Ramos (cell line): ENCODE measurements around the gene MCF2L2.

Source experiments
- in situ Hi-C: fragments of 300-500 bp; cut with MboI; formaldehyde crosslinking; loops from one replicate; pipeline ENCODE4 v1.14.3; 2022; ENCODE audit warnings: low sequenced_read_pairs; ENCODE audit not compliant: unreplicated experiment

The MCF2L2 gene

GRCh38 chr3:183341545-183342288, 86.7 kb downstream of the MCF2L2 start:
- in situ Hi-C loops: no loop called here

DNA sequence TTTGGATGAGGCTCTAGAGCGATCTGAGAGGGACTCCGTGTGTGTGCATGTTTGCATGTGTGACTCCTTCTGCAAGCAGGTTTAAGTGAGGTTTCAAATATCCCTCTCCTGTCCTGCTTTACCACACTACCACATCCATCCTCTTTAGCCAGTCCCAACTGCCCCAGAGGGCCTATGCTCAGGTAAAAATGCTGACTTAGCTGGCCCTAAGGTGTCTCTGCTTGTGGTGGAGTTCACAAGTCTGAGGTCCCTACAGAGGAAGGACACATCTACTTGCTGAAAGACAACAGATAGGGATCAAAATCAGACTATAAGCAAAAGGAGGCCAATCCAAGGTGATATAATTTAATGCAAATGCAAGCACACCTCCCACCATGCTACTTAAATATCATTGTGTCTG, 88.2 kb downstream of the MCF2L2 start:
- in situ Hi-C loops: no loop called here

DNA sequence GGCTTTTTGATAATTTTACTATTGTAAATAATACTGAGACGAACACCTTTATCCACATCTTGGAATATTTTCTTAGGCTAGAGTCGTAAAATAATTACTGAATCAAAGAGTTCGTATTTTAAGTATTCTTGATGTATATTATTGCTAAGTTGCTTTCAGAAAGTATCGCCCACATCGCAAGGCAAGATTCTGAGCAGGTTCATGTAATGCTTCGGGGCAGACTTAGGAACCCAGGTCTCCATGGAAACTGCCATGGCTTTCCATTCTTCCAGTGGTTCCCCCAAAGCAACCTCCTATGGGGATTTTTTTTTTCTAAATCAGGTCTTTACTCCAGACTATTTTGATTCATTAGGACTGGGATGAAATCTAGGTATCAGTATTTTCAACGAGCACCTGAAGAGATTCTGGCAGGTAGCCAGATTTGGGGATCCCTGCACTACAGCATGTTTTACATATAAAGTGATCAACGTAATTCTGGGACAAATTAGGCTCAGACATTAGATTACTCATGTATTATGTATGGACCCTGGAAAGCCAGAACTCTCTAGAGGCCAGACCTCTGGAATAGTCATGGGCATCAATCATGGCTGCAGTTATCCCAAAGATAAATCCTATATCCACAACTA, 88.8 kb downstream of the MCF2L2 start:
- in situ Hi-C loops: no loop called here

DNA sequence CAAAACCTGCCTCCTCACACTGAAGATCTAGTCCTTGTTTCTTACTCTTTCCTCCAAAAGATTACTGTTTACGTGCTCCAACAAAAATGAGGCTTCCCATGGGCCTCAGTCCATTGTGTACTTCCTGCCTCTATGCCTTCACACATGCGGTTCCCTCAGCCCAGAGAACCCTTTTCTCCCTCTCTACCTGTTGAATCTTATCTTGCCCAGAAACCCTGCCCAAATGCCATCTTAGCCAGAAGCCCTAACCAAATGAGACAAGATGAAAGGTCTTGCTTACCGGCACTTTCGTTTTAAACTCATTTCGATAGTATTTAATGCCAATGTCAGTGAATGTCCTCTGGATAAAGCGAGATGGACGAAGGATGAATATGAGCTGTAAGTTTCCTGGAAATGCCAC, 89.9 kb downstream of the MCF2L2 start:
- in situ Hi-C loops: no loop called here

- in situ Hi-C loops: no loop called here
Observed at GRCh38 chr3:183332487-183332886, 95.9 kb downstream of the MCF2L2 start.

GRCh38 chr3:183331498-183331897, 96.9 kb downstream of the MCF2L2 start:
- in situ Hi-C loops: no loop called here

- in situ Hi-C loops: no loop called here
Observed at GRCh38 chr3:183330881-183331280, 97.5 kb downstream of the MCF2L2 start.

DNA sequence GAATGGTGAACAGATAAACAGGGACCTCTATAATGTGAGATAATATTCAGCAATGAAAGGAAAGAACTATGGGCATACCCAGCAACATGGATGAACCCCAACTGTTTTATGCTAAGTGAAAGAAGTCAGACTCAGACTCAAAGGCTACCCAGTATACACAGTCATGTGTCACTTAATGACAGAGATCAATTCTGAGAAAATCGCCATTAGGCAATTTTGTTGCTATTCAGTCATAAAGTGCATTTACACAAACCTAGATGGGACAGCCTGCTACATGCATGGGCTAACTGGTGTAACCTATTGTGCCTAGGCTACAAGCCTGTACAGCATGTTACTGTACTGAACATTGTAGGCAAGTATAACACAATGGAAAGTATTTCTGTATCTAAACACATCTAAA, 98.9 kb downstream of the MCF2L2 start:
- in situ Hi-C loops: no loop called here

DNA sequence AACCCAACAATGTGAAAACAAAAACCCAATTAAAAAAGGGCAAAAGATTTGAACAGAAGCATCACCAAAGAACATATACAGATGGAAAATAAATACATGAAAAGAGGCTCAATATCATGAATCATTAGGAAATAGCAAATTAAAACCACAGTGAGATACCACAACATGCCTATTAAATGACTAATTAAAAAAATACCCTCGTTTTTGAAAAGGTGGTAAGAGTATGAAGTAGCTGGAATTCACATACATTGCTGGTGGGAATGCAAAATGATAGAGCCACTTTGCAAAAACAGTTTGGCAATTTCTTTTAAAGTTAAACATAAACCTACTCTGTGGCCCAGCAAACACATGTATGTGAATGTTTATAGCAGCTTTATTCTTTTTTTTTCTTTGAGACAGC, 99.6 kb downstream of the MCF2L2 start:
- in situ Hi-C loops: no loop called here

DNA sequence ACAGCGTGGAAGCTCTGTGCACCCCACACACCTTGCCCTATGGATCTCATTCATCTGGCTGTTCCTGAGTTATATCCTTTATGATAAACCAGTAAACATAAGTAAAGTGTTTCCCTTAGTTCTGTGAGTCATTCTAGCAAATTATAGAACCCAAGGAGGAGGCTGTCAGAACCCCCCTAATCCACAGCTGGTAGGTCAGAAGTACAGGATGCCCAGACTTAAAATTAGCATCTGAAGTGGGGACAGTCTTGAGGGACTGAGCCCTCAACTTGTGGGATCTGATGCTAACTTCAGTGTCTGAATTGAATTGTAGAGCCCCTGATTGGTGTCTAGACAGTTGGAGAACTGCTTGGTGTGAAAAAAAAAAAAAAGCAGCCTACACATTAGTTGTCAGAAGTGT, 100.3 kb downstream of the MCF2L2 start:
- in situ Hi-C loops: no loop called here

DNA sequence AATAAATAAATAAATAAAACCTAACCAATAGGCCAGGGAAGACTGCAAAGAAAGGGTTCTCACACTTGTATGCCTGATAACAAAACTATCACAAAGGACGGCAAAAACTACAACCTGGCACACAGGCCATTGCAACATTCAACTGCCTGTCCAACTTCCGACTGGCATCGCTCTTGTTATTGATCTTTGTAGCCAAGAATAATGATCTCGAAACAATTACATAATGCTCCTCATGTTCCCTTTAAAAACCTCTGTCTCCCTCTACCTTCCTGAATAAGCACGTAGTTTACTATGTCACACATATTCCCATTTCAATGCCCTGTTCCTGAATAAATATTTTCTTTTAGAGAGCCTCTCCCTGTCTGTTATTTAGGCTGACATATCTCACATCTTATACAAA, 101.1 kb downstream of the MCF2L2 start:
- in situ Hi-C loops: no loop called here

DNA sequence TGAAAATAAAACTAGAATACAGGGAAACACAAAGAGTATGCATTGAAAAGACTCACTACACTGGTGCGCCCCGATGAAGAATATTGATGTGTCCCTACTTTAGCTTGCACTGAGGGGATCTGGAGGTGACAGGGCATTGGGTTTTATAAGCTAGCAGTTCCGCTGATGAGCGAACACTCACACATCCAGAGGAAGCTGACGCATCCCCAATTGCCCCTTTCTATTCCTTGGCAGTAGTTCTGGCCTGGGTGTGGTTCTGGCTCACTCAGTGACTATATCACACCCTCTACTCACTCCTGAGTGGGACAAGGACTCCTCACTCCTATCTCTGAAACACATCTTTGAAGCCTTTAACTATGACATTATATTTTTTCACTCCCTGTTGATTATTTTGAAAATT, 104.3 kb downstream of the MCF2L2 start:
- in situ Hi-C loops: no loop called here

- in situ Hi-C loops: no loop called here
Observed at GRCh38 chr3:183319371-183319770, 109.0 kb downstream of the MCF2L2 start.

DNA sequence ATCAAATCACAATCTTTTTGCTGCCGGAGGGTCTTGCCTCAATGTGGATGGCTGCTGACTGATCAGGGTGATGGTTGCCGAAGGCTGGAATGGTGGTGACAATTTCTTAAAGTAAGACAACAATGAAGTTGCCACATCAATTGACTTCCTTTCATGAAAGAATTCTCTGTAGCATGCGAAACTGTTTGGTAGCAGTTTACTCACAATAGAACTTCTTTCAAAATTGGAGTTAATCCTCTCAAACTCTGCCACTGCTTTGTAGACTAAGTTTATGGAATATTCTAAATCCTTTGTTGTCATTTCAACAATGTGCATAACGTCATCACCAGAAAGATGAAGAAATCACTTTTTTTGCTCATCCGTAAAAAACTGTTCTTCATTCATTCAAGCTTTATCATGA, 109.5 kb downstream of the MCF2L2 start:
- in situ Hi-C loops: no loop called here

DNA sequence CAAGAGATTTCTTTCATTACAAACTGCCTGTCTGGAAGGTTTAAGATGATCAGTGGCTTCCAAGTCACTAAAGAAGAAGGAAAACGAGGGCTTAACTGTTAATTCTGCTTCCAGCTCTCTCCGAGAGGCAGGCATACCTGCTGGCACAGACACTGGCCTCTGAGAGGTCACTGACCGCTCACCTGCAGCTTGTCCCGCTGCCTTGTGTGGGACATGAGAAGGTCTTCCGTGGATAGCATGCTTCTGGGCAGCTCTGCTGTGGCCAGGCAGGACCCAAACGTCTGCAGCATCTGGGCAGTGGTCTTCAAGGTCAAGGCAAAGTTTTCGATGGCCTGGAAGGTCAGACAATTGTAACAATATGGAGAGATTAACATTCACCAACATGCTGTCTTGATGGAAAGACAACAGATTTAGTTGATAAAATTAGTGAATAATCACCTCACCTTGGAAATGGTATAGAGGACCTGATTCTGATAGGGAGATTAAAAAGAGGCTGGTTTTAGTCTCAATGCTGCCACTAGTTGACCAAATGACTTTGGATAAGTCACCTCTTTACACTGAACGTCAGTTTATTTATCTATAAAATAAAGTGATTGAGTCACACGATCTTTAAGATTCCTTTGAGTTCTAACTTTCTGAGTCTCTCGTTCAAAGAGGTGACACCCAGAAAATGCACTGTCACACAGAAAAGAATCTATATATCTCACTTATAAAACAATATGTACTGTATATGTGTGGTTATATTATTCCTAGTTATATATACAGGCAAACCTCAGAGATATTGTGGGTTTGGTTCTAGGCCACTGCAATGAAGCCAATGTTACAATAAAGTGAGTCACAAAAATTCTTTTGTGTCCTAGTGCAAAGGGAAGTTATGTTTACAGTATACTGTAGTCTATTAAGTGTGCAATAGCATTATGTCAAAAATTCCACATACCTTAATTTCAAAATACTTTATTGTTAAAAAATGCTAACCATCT, 110.2 kb downstream of the MCF2L2 start:
- in situ Hi-C loops: no loop called here

- in situ Hi-C loops: no loop called here
Observed at GRCh38 chr3:183317271-183317670, 111.1 kb downstream of the MCF2L2 start.

- in situ Hi-C loops: no loop called here
Observed at GRCh38 chr3:183315739-183316138, 112.7 kb downstream of the MCF2L2 start.

GRCh38 chr3:183313764-183314163, 114.7 kb downstream of the MCF2L2 start:
- in situ Hi-C loops: no loop called here

DNA sequence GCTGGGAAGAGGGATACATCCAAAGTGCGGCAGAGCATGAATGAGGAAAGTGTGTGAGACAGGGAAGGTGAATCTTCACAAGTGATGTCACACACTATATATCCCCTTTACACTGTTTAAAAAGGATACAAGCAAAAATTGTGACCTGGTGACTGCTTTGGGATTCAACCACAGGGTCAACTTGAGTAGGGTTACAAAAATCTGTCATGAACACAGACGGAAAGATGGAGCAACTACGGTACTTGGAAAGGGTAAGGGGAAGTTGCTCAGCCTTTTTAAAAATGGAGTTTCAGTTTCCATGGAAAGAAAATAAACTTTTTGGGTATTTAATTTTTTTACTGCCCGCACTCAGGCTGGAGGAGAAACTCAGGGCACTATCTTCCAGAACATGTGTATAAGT, 115.1 kb downstream of the MCF2L2 start:
- in situ Hi-C loops: no loop called here

DNA sequence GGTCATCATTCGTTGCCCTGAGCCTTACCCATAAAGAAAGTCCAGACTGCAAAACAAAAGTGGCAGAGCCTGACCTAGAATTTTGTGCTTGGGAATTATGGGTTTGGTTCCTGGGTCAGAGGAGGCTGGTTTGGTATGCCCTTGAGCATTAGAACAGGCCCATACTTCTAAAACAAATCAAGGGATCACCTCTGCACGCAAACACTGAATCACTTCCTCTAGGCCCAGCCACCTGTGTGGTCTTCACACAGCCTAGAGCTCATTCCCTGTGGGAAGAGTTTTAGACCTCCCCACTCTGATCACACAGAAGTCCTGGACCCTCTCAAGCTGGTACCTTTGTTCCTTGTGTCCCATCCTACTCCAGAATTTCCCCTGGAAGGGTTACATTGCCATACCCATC, 116.0 kb downstream of the MCF2L2 start:
- in situ Hi-C loops: no loop called here

GRCh38 chr3:183310936-183311335, 117.5 kb downstream of the MCF2L2 start:
- in situ Hi-C loops: no loop called here
